ENCODE results near the gene FGF22.

DNA sequence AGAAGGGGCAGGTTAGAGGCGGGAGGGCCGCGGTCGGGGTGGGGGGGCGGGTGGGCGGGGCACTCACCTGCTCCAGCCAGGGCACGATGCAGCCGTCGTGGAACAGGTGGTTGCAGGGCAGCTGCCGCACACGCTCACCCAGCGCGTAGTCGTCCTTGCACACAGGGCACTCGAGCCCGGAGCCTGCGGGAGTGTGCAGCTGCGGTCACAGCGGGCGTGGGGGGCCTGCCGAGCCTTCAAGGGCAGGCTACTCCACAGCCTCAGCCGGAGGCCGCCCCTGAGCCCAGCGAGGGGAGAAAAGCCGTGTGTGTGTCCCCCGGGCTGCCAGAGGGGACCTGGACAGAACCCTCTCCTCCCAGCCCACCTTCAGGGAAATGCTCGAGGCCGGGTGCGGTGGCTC lies 8.6 kb downstream of the FGF22 start:
- no peak for TF ChIP-seq CTCF (IDR thresholded peaks at IDR 0.05; ENCODE audit: low read depth, low read length)
- no peak for TF ChIP-seq POLR2A (IDR thresholded peaks at IDR 0.05; ENCODE audit: extremely low read depth, insufficient read length)
- no peak for TF ChIP-seq MYC (IDR thresholded peaks at IDR 0.05; ENCODE audit: low read depth, low read length)

Data from NB4 (cell line).